Measurements from ENCODE around the gene LAMTOR5.

DNA sequence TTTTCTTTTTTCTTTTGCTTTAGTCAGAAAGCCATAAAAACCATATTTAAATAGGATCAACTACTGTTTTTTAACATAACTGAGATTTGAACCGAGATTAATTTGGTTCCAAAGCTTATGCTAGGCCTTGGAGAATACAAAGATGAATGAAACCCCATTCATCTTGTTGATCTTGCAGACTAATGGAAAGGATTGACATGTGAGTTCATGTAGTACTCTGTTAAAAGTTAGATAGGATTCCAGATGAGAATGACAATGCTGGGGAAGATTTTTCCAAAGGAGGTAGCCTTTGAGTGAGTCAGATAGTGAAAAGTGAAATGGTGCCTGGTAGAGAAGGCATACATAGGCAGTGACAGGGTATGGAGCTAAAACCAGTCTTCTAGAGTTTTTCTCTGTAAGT lies 45.6 kb downstream of the LAMTOR5 start:
- no peak for TF ChIP-seq POLR2A (IDR thresholded peaks at IDR 0.05)
- TF ChIP-seq, protein P1, sequence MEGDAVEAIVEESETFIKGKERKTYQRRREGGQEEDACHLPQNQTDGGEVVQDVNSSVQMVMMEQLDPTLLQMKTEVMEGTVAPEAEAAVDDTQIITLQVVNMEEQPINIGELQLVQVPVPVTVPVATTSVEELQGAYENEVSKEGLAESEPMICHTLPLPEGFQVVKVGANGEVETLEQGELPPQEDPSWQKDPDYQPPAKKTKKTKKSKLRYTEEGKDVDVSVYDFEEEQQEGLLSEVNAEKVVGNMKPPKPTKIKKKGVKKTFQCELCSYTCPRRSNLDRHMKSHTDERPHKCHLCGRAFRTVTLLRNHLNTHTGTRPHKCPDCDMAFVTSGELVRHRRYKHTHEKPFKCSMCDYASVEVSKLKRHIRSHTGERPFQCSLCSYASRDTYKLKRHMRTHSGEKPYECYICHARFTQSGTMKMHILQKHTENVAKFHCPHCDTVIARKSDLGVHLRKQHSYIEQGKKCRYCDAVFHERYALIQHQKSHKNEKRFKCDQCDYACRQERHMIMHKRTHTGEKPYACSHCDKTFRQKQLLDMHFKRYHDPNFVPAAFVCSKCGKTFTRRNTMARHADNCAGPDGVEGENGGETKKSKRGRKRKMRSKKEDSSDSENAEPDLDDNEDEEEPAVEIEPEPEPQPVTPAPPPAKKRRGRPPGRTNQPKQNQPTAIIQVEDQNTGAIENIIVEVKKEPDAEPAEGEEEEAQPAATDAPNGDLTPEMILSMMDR (IDR thresholded peaks at IDR 0.05): no peak
- TF ChIP-seq POLR2AphosphoS5 (IDR thresholded peaks at IDR 0.05): no peak
- no peak for TF ChIP-seq EP300 (IDR thresholded peaks at IDR 0.05)
